Large intestine (tissue), 3 donors: ENCODE results near the gene CLIC3. TPM values are rescaled to one million over a fixed set of nuclear protein-coding genes. Genes with fewer than 3 reads are reported as not detected.
"Not testable (repeated sequence)": the region's sequence is repeated elsewhere in the genome, so short reads cannot be mapped to it uniquely, and the experiment has no call there.

ENCODE experiments used
- DNase-seq, 2 donors: peaks; one replicate each; pipeline versions ENCODE4 v3.0.0 to v3.0.0-alpha.2; 2013
- H3K27ac ChIP-seq: one replicate; pipeline ENCODE4 v1.5.1; 2013; ENCODE audit warnings: low read length
- H3K27me3 ChIP-seq: 2 replicates; pipeline ENCODE4 v1.6.1; 2013; ENCODE audit warnings: low read length; ENCODE audit not compliant: control insufficient read depth, insufficient read depth
- H3K36me3 ChIP-seq: 2 replicates; pipeline ENCODE4 v1.6.1; 2013; ENCODE audit warnings: low read length; ENCODE audit not compliant: control insufficient read depth, insufficient read depth
- H3K4me1 ChIP-seq: one replicate; pipeline ENCODE4 v1.6.1; 2013; ENCODE audit warnings: low read length; ENCODE audit not compliant: control insufficient read depth, insufficient read depth
- H3K4me3 ChIP-seq: one replicate; pipeline ENCODE4 v1.5.1; 2013; ENCODE audit warnings: low read length
- H3K9me3 ChIP-seq: one replicate; pipeline ENCODE4 v1.6.1; 2013; ENCODE audit warnings: mild to moderate bottlenecking, low read depth, low read length, moderate library complexity; ENCODE audit not compliant: control insufficient read depth
- WGBS: methylation state at CpG from one replicate; pipeline ENCODE4 v1.1.5; 2013; ENCODE audit warnings: low lambda C conversion rate; ENCODE audit not compliant: insufficient coverage; 5-methylcytosine and 5-hydroxymethylcytosine counted together
- polyA plus RNA-seq: library from polyadenylated mRNA; unstranded; fragments of 120-200 nt; gene quantifications from one replicate; pipeline ENCODE4 v1.2.1, GENCODE V29; 2013

The CLIC3 gene
- polyA plus RNA-seq, 1 donor = 3.6 TPM

- no peak for DNase-seq
- Histone ChIP-seq H3K36me3 (peaks cover 5% of the 10 kb centered on the region), H3K4me3 (no peak overlapping the region), H3K27me3 (no peaks in the 10 kb centered on the region), H3K9me3 (peaks cover 52% of the 10 kb centered on the region), H3K27ac (no peak overlapping the region), H3K4me1 (no peaks in the 10 kb centered on the region)
- no CpG with 5 or more reads among the region's 49 CpGs for WGBS
These were observed 13.8 kb upstream of the CLIC3 start for GRCh38 chr9:137009938-137010732.

- H3K36me3 ChIP-seq = peaks cover under 1% of the 10 kb centered on the region
- no peak overlapping the region for H3K27ac ChIP-seq
- no CpG with 5 or more reads among the region's 18 CpGs for WGBS
- no peak for DNase-seq
- H3K4me3 ChIP-seq = no peak overlapping the region
- H3K27me3 ChIP-seq = no peaks in the 10 kb centered on the region
- H3K4me1 ChIP-seq = no peaks in the 10 kb centered on the region
- H3K9me3 ChIP-seq = peaks cover 45% of the 10 kb centered on the region
These were observed 12.8 kb upstream of the CLIC3 start for GRCh38 chr9:137009217-137009616.

- H3K27me3 ChIP-seq = no peaks in the 10 kb centered on the region
These were observed 11.9 kb upstream of the CLIC3 start for GRCh38 chr9:137008312-137008711.

GRCh38 chr9:137007816-137008270 lies 11.5 kb upstream of the CLIC3 start:
- Histone ChIP-seq H3K4me3 (no peak overlapping the region), H3K4me1 (no peaks in the 10 kb centered on the region), H3K27me3 (no peaks in the 10 kb centered on the region), H3K9me3 (peaks cover 34% of the 10 kb centered on the region), H3K36me3 (no peaks in the 10 kb centered on the region), H3K27ac (no peak overlapping the region)
- no CpG with 5 or more reads among the region's 13 CpGs for WGBS
- no peak for DNase-seq

More at GRCh38 chr9:137008312-137008711, 11.9 kb upstream of the CLIC3 start:
- Histone ChIP-seq H3K36me3 (no peaks in the 10 kb centered on the region), H3K9me3 (peaks cover 36% of the 10 kb centered on the region), H3K4me3 (no peak overlapping the region), H3K27ac (no peak overlapping the region), H3K4me1 (no peaks in the 10 kb centered on the region)
- no peak for DNase-seq
- no CpG with 5 or more reads among the region's 22 CpGs for WGBS

GRCh38 chr9:137007108-137007815 lies 10.9 kb upstream of the CLIC3 start:
- no peaks in the 10 kb centered on the region for H3K27me3 ChIP-seq
- H3K4me1 ChIP-seq = no peaks in the 10 kb centered on the region
- H3K36me3 ChIP-seq = no peaks in the 10 kb centered on the region
- no peak overlapping the region for H3K27ac ChIP-seq
- no peak overlapping the region for H3K4me3 ChIP-seq
- no CpG with 5 or more reads among the region's 30 CpGs for WGBS
- peaks cover 31% of the 10 kb centered on the region for H3K9me3 ChIP-seq
- DNase-seq = no peak

GRCh38 chr9:137006116-137007003 lies 10.0 kb upstream of the CLIC3 start:
- Histone ChIP-seq H3K4me3 (no peak overlapping the region), H3K9me3 (peaks cover 29% of the 10 kb centered on the region)
- WGBS = no CpG with 5 or more reads among the region's 24 CpGs

GRCh38 chr9:137004285-137004684 lies 7.9 kb upstream of the CLIC3 start:
- DNase-seq, H3K27me3 ChIP-seq, H3K36me3 ChIP-seq, H3K4me1 ChIP-seq, H3K27ac ChIP-seq, H3K4me3 ChIP-seq: not testable (repeated sequence)
- H3K9me3 ChIP-seq = peaks cover 20% of the 10 kb centered on the region
- no CpG with 5 or more reads among the region's 17 CpGs for WGBS

More at GRCh38 chr9:137006116-137007003, 10.0 kb upstream of the CLIC3 start:
- DNase-seq = no peak
- Histone ChIP-seq H3K4me1 (no peaks in the 10 kb centered on the region), H3K27me3 (no peaks in the 10 kb centered on the region), H3K36me3 (no peaks in the 10 kb centered on the region), H3K27ac (no peak overlapping the region)

- Histone ChIP-seq H3K4me1 (no peaks in the 10 kb centered on the region), H3K27ac (no peak overlapping the region), H3K9me3 (peaks cover 20% of the 10 kb centered on the region), H3K4me3 (no peak overlapping the region), H3K36me3 (no peaks in the 10 kb centered on the region), H3K27me3 (peaks cover 2% of the 10 kb centered on the region)
- WGBS = no CpG with 5 or more reads among the region's 10 CpGs
- no peak for DNase-seq
These were observed 6.3 kb upstream of the CLIC3 start for GRCh38 chr9:137002646-137003041.

- no peak overlapping the region for H3K4me3 ChIP-seq
- 100% methylated on average over 1 of the region's 20 CpGs for WGBS
- no peaks in the 10 kb centered on the region for H3K36me3 ChIP-seq
- peaks cover 5% of the 10 kb centered on the region for H3K4me1 ChIP-seq
- H3K27me3 ChIP-seq = peaks cover 8% of the 10 kb centered on the region
- no peak overlapping the region for H3K27ac ChIP-seq
- no peak for DNase-seq
- peaks cover 17% of the 10 kb centered on the region for H3K9me3 ChIP-seq
These were observed 5.7 kb upstream of the CLIC3 start for GRCh38 chr9:137001857-137002645.
